Activated T-cell treated with anti-CD3 and anti-CD28 coated beads, Interleukin-2, amount 50 U/mL, for 4 hours (primary cell): Measurements from ENCODE around the gene KCNH1. TPM values are rescaled to one million over a fixed set of nuclear protein-coding genes. Genes with fewer than 3 reads are reported as not detected.

Experiments
- ATAC-seq, 2 donors: fragments of 200-7000 bp; cut with Tn5 transposase; one replicate each; pipeline ENCODE4 v1.10.0; 2021
- DNase-seq: peaks from one replicate; pipeline ENCODE4 v3.0.0-alpha.2; 2020
- H3K27me3 Mint-ChIP-seq: one replicate; pipeline ENCODE4 v1.8.0; 2021; ENCODE audit warnings: low read depth, mixed read lengths
- H3K36me3 Mint-ChIP-seq: one replicate; pipeline ENCODE4 v1.8.0; 2022; ENCODE audit warnings: mixed read lengths; ENCODE audit not compliant: insufficient read depth
- H3K4me1 Mint-ChIP-seq: one replicate; pipeline ENCODE4 v1.8.0; 2021; ENCODE audit warnings: low read depth, mixed read lengths
- H3K4me3 Mint-ChIP-seq: one replicate; pipeline ENCODE4 v1.8.0; 2021; ENCODE audit warnings: mild to moderate bottlenecking, moderate library complexity, mixed read lengths
- H3K9me3 Mint-ChIP-seq: one replicate; pipeline ENCODE4 v1.8.0; 2021; ENCODE audit warnings: mixed read lengths
- total RNA-seq, 3 donors: library from RNA; stranded (reverse); gene quantifications; one replicate each; pipeline ENCODE4 v1.2.1, GENCODE V29; 2021

The KCNH1 gene
- total RNA-seq, 3 donors from 2014 or later = not detected

- Mint-ChIP-seq H3K9me3 (no peaks in the 10 kb centered on the region), H3K4me3 (no peak overlapping the region), H3K4me1 (no peaks in the 10 kb centered on the region), H3K36me3 (no peaks in the 10 kb centered on the region), H3K27me3 (peaks cover 3% of the 10 kb centered on the region)
- no peak for ATAC-seq
- DNase-seq = no peak
Measured at GRCh38 chr1:210730023-210730422, 403.9 kb downstream of the KCNH1 start.

GRCh38 chr1:210728437-210729149, 405.4 kb downstream of the KCNH1 start:
- ATAC-seq (no peak), DNase-seq (no peak)
- H3K4me1 Mint-ChIP-seq = no peaks in the 10 kb centered on the region
- no peaks in the 10 kb centered on the region for H3K9me3 Mint-ChIP-seq
- no peaks in the 10 kb centered on the region for H3K36me3 Mint-ChIP-seq
- H3K4me3 Mint-ChIP-seq = no peak overlapping the region
- peaks cover 3% of the 10 kb centered on the region for H3K27me3 Mint-ChIP-seq

GRCh38 chr1:210727709-210728108, 406.2 kb downstream of the KCNH1 start:
- Mint-ChIP-seq H3K27me3 (peaks cover 3% of the 10 kb centered on the region), H3K36me3 (no peaks in the 10 kb centered on the region), H3K4me3 (no peak overlapping the region), H3K9me3 (no peaks in the 10 kb centered on the region), H3K4me1 (no peaks in the 10 kb centered on the region)
- DNase-seq (no peak), ATAC-seq (no peak)

GRCh38 chr1:210726621-210727020, 407.3 kb downstream of the KCNH1 start:
- Mint-ChIP-seq H3K9me3 (no peaks in the 10 kb centered on the region), H3K4me1 (no peaks in the 10 kb centered on the region), H3K27me3 (peaks cover 3% of the 10 kb centered on the region), H3K4me3 (no peak overlapping the region), H3K36me3 (no peaks in the 10 kb centered on the region)
- DNase-seq (peak; percentile 6), ATAC-seq (no peak)

GRCh38 chr1:210724768-210725167, 409.2 kb downstream of the KCNH1 start:
- DNase-seq (no peak), ATAC-seq (no peak)
- H3K9me3 Mint-ChIP-seq = no peaks in the 10 kb centered on the region
- H3K4me3 Mint-ChIP-seq = no peak overlapping the region
- H3K4me1 Mint-ChIP-seq = no peaks in the 10 kb centered on the region
- no peaks in the 10 kb centered on the region for H3K36me3 Mint-ChIP-seq
- peaks cover 3% of the 10 kb centered on the region for H3K27me3 Mint-ChIP-seq

GRCh38 chr1:210723646-210724045, 410.3 kb downstream of the KCNH1 start:
- no peak overlapping the region for H3K4me3 Mint-ChIP-seq
- no peaks in the 10 kb centered on the region for H3K9me3 Mint-ChIP-seq
- H3K27me3 Mint-ChIP-seq = peaks cover 3% of the 10 kb centered on the region
- ATAC-seq = no peak
- no peak for DNase-seq
- no peaks in the 10 kb centered on the region for H3K4me1 Mint-ChIP-seq
- H3K36me3 Mint-ChIP-seq = no peaks in the 10 kb centered on the region

GRCh38 chr1:210722410-210723081, 411.4 kb downstream of the KCNH1 start:
- DNase-seq = no peak
- Mint-ChIP-seq H3K36me3 (no peaks in the 10 kb centered on the region), H3K4me3 (no peak overlapping the region), H3K4me1 (no peaks in the 10 kb centered on the region), H3K9me3 (no peaks in the 10 kb centered on the region), H3K27me3 (peaks cover 3% of the 10 kb centered on the region)
- ATAC-seq = no peak

GRCh38 chr1:210715072-210715471, 418.9 kb downstream of the KCNH1 start:
- no peaks in the 10 kb centered on the region for H3K27me3 Mint-ChIP-seq
- H3K4me1 Mint-ChIP-seq = no peaks in the 10 kb centered on the region
- ATAC-seq (no peak), DNase-seq (no peak)
- H3K4me3 Mint-ChIP-seq = no peak overlapping the region
- no peaks in the 10 kb centered on the region for H3K36me3 Mint-ChIP-seq
- H3K9me3 Mint-ChIP-seq = no peaks in the 10 kb centered on the region

- no peak for ATAC-seq
- no peaks in the 10 kb centered on the region for H3K4me1 Mint-ChIP-seq
- no peaks in the 10 kb centered on the region for H3K36me3 Mint-ChIP-seq
- no peaks in the 10 kb centered on the region for H3K27me3 Mint-ChIP-seq
- no peak overlapping the region for H3K4me3 Mint-ChIP-seq
- DNase-seq = no peak
- no peaks in the 10 kb centered on the region for H3K9me3 Mint-ChIP-seq
Measured at GRCh38 chr1:210711825-210712612, 421.9 kb downstream of the KCNH1 start.

- Mint-ChIP-seq H3K27me3 (no peaks in the 10 kb centered on the region), H3K36me3 (no peaks in the 10 kb centered on the region), H3K9me3 (no peaks in the 10 kb centered on the region), H3K4me3 (no peak overlapping the region), H3K4me1 (no peaks in the 10 kb centered on the region)
- DNase-seq (no peak), ATAC-seq (no peak)
Measured at GRCh38 chr1:210709701-210710100, 424.2 kb downstream of the KCNH1 start.

GRCh38 chr1:210707300-210708240, 426.4 kb downstream of the KCNH1 start:
- no peak for ATAC-seq
- H3K9me3 Mint-ChIP-seq = no peaks in the 10 kb centered on the region
- no peaks in the 10 kb centered on the region for H3K36me3 Mint-ChIP-seq
- no peaks in the 10 kb centered on the region for H3K27me3 Mint-ChIP-seq
- no peak overlapping the region for H3K4me3 Mint-ChIP-seq
- no peaks in the 10 kb centered on the region for H3K4me1 Mint-ChIP-seq
- DNase-seq = no peak

- no peaks in the 10 kb centered on the region for H3K36me3 Mint-ChIP-seq
- no peak for DNase-seq
- H3K4me1 Mint-ChIP-seq = no peaks in the 10 kb centered on the region
- no peak for ATAC-seq
- no peaks in the 10 kb centered on the region for H3K27me3 Mint-ChIP-seq
- H3K9me3 Mint-ChIP-seq = no peaks in the 10 kb centered on the region
- no peak overlapping the region for H3K4me3 Mint-ChIP-seq
Measured at GRCh38 chr1:210706246-210706645, 427.7 kb downstream of the KCNH1 start.

- H3K4me1 Mint-ChIP-seq = no peaks in the 10 kb centered on the region
- H3K9me3 Mint-ChIP-seq = no peaks in the 10 kb centered on the region
- DNase-seq (no peak), ATAC-seq (no peak)
- no peak overlapping the region for H3K4me3 Mint-ChIP-seq
- H3K36me3 Mint-ChIP-seq = no peaks in the 10 kb centered on the region
- no peaks in the 10 kb centered on the region for H3K27me3 Mint-ChIP-seq
Measured at GRCh38 chr1:210705086-210705485, 428.9 kb downstream of the KCNH1 start.

- Mint-ChIP-seq H3K27me3 (no peaks in the 10 kb centered on the region), H3K4me3 (no peak overlapping the region), H3K9me3 (no peaks in the 10 kb centered on the region), H3K4me1 (no peaks in the 10 kb centered on the region), H3K36me3 (no peaks in the 10 kb centered on the region)
- no peak for ATAC-seq
- DNase-seq = no peak
Measured at GRCh38 chr1:210703593-210703992, 430.4 kb downstream of the KCNH1 start.
